Pons (tissue), 1 donor: Measurements from ENCODE around the gene PLB1.

ENCODE experiments used
- DNase-seq: peaks from one replicate; pipeline ENCODE4 v3.0.0-alpha.2; 2016; ENCODE audit warnings: low spot score

The PLB1 gene

GRCh38 chr2:28495551-28496250 lies at the start of gene PLB1:
TSS of gene PLB1 (plus strand) at chr2:28496060. CDS start at chr2:28496115, 55 bp downstream.
- DNase-seq = no peak

DNA sequence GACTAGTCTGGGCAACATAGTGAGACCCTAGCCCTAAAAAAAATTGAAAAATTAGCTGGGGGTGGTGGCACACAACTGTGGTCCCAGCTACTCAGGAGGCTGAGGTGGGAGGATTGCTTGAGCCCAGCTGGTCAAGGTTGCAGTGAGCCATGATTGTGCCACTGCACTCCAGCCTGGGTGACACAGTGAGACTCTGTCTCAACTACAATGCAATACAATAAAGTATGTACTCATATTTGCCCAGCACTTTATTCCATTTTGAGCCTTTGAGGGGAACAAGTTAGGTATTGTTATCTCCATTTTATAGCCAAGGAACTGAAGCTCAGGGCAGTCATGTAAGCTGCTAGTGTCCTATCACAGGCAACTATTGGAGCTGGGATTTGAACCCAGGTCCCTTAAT lies 49.3 kb upstream of the PLB1 start:
- no peak for DNase-seq

DNA sequence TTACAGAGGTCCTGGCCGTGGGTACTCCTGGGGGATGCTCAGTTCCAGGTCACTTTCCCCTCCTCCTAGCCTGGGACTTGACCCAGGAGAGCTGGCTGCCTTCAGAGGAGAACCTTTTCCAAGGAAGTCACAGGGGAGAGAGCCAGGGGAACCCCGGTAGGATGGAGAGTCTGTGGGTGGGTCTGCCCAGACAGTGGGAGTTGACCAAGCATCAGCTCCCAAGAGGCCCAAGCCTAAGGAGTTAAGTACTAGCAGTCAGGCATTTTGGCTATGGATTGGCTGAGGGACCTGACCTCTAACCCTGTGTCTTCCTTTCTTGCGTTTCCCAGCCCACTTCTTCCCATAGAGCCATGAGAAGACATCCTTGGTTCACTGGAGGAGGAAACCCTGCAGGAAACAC lies 48.8 kb upstream of the PLB1 start:
- no peak for DNase-seq

- DNase-seq = peak; percentile 5
These were observed 47.7 kb upstream of the PLB1 start for GRCh38 chr2:28447943-28448792.

DNA sequence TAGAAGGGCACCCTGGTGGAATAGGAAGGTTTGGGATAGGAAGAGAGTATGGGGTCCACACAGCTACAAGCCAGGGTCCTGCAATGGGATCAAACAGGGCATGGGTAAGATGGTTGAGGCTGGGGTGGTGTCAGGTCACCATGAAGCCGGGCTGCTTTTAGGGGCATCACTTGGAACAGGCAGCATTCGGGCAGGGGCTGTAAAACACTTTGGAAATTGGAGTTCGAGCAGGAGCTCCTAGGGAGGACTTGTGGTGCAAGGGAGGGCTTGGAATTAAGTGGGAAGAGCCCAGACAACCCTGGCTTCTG lies 47.1 kb upstream of the PLB1 start:
- no peak for DNase-seq

DNA sequence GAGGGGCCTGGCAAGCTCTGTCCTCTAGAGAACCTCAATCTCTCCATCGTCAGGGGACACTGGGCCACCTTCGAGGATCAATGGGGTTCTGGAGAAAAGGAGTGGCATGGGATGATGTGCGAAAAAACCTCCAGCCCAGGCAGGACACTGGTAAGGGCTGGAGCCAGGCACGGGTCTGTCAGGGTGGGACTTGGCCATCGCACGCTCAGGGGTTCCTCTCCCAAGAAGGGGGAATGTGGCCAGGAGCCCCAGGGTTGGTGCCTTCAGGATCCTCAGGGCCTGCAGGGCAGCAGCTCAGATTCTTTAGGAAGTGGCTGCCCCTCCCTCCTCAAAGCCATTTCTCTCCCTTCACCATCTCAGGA lies 46.8 kb upstream of the PLB1 start:
- no peak for DNase-seq

DNA sequence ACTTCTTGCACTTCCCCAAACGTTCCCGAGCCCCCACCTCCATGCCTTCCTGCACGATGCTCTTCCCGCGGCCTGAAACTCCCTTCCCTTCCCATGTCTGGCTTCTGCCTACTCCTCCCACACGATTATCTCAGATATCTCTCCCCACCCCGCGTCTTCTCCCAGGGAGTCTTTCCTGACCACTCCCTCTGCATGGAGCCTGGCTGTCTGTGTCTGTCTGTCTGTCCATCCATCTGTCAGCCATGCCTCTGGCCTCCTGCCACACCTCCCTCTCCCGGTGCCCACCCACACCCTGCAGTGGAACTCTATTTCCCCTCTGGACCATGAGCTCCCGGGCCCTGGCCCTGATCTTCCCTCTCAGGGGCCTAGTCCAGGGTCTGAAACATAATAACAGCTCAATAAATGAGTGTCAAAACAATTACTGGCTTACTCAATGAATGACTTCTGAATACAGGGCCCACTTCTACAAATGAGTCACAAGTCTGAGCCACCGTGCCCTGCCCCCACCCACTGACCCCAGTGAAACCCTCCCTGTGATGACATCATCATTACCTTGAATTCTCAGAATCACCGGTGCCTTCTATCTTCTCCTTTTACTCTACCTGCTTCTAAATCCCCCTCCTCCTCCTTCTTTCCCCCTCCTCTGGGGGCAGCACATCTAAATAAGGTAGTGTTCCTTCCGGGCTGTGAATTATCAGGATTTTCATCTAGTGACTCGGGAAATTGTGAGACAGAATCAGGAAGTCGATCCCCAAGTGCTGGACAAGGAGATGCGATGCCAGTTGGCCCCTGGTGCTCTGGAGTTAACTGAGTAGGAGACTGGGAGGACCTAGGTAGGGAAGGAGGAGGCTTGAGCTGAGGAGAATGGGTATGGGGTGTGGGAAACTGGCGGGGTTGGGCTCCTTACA lies 46.1 kb upstream of the PLB1 start:
- DNase-seq = no peak

DNA sequence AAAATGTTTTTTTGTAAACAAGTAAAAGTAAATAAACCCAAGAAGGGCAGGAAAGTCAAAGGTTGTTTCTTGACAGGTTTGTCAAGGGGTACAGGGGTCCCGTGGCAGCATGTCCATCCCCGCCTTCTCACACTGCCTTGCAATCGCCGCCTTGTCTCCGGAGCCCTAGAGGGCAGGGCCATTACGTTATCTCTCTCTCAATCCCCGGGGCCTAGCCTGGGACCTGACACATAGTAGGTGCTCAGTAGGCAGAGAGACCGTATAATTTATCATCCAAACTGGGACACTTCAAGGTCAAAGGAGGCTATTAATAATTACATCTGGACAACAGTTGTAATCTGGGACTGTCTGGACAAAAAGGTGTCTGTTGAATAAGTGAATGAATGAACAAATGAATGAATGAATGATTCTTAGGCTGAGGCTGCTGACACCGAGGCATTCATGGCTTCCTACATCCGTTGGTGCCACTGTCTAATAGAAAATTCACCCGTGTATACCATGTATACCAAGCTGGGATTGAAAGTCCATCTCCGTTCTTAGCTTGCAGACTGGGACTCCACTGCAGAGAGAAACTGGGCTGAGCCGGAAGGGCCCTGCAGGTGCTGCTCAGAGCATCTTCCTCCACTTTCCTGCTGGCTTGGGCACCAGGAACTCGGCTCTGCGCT lies 44.8 kb upstream of the PLB1 start:
- no peak for DNase-seq

- DNase-seq = no peak
These were observed 43.9 kb upstream of the PLB1 start for GRCh38 chr2:28451793-28452533.

GRCh38 chr2:28452534-28453081 lies 43.3 kb upstream of the PLB1 start:
- peak; percentile 25 for DNase-seq

DNA sequence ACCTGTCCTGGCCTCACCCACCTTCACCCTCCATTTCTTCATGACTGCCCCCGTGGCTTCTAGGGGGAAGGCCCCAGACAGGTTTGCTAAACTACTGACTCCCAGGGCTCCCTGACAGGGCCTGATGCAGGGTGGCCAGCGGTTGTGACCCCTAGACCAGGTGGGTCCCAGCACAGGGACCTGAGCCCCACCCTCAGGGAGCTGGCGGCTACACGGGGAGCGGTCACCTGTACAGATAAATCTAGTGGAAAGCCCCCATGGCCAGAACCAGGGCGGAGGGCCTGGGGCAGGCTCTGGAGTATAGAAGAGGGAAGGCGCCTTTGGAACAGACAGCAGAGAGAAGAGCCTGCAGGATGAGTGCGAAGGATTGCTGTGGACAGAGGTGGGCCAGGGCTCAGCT lies 42.5 kb upstream of the PLB1 start:
- no peak for DNase-seq

- DNase-seq = no peak
These were observed 41.6 kb upstream of the PLB1 start for GRCh38 chr2:28454016-28454930.

- DNase-seq = no peak
These were observed 38.6 kb upstream of the PLB1 start for GRCh38 chr2:28457237-28457636.

DNA sequence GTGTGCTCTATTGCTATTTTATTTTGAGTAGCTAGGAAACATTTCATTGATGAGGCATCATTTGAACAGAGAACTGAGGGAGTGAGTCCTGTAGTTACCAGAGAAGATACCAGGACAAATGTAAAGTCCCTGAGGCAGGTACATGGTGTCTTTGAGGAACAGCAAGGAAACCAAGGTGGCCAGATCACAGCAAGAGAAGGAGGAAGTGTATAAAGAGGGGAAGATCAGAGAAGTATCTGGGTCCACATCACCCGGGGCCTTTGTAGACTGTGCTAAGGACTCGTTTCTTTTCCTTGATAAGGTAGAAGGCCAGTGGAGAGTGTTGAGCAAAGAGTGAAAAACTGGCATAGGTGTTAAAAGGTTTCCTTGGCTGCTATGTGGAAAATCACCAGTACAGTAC lies 34.8 kb upstream of the PLB1 start:
- no peak for DNase-seq

- DNase-seq = no peak
These were observed 33.7 kb upstream of the PLB1 start for GRCh38 chr2:28462122-28462521.

- no peak for DNase-seq
These were observed 32.5 kb upstream of the PLB1 start for GRCh38 chr2:28463211-28463816.

DNA sequence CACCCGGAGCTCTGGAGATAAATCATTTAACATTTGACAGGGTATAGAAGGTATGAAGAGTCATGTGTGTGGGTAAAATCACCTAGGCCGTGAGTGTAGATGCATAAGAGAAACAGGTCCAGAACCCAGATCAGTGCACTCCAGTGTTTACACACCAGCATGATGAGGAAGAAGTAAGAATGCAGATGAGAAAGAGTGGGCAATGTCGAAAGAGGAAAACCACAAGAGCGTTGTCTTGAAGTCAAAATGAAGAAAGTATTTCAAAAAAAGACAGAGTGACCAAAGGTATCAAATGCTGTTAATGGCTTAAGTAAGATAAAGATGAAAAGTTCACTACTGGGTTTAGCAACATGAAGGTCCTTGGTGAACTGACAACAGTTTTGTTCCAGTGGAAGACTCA lies 32.0 kb upstream of the PLB1 start:
- DNase-seq = peak; percentile 31

GRCh38 chr2:28465148-28465885 lies 30.5 kb upstream of the PLB1 start:
- no peak for DNase-seq

DNA sequence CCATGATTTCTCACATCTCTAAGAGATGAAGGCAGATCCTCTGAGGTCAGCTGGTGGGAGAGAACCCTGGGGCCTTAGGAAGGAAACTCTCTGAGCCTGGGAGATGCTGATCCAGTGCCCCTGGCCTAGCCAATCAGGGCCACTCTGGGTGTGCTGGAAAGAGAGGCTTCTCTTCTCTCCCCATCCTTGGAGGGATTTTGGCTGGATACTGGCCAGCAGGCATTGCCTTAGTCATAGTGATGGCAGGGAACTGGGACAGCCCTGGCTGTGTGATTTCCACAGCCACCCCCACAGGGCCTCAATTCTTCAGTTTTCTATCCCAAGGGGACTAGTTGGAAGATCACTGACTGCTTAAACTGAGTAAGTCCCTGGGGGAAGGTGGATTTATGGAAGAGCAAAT lies 26.6 kb upstream of the PLB1 start:
- no peak for DNase-seq
